Bladder microvascular endothelial cell (primary cell): Measurements from ENCODE around the gene HEATR3. TPM values are rescaled to one million over a fixed set of nuclear protein-coding genes. Genes with fewer than 3 reads are reported as not detected.

Source experiments
- total RNA-seq: library from RNA; depleted of rRNA; stranded (reverse); fragments of >200 nt; gene quantifications from 2 replicates; pipeline ENCODE4 v1.2.3, GENCODE V29; 2014

Gene HEATR3
- total RNA-seq = 19.9 and 27.3 TPM in 2 replicates

GRCh38 chr16:50065624-50066481, at the start of gene HEATR3:
Gene HEATR3, plus strand, starts transcription at chr16:50065970. Its CDS starts 162 bp downstream, at chr16:50066132.

GRCh38 chr16:50024684-50025536, 40.9 kb upstream of the HEATR3 start, which contains the start of gene CNEP1R1:
Gene CNEP1R1, plus strand, starts transcription at chr16:50025225. Its CDS starts 91 bp downstream, at chr16:50025316.

GRCh38 chr16:50152807-50153595, 87.2 kb downstream of the HEATR3 start, which contains the start of gene TENT4B:
Gene TENT4B, plus strand, starts transcription at chr16:50153306. Its CDS starts 316 bp downstream, at chr16:50153622.

Other genes starting within 250 kb of the HEATR3 start
- 2.8 and 12.1 TPM in 2 replicates for gene ZNF423, start 209.9 kb upstream of the HEATR3 start, total RNA-seq
- gene CNEP1R1, start 40.7 kb upstream of the HEATR3 start, total RNA-seq = 20.6 and 29.8 TPM in 2 replicates
- gene TENT4B, start 87.3 kb downstream of the HEATR3 start, total RNA-seq = 6.3 and 12.0 TPM in 2 replicates
- gene ADCY7, start 200.6 kb downstream of the HEATR3 start, total RNA-seq = 1.8 and 6.1 TPM in 2 replicates